Measurements from ENCODE around the gene MORN5.

MORN5 gene

GRCh38 chr9:122205176-122205575, 45.5 kb downstream of the MORN5 start:
- Histone ChIP-seq H3K36me3 (ENCODE audit: control insufficient read depth in 1 of 2, insufficient read depth in 2 of 2, low read depth in 1 of 2, low read length in 2 of 2) (no peaks in the 10 kb centered on the region), H3K4me3 (ENCODE audit: insufficient read depth in 1 of 2, low read depth in 1 of 2, low read length in 2 of 2) (no peak overlapping the region), H2AK5ac (ENCODE audit: low read length, severe bottlenecking) (no peak overlapping the region), H4K8ac (ENCODE audit: low read length) (no peak overlapping the region), H3K27me3 (ENCODE audit: control insufficient read depth in 1 of 2, insufficient read depth in 1 of 2, low read length in 2 of 2) (peaks cover 9 to 54% of the 10 kb centered on the region in 2 experiments), H3K14ac (ENCODE audit: low read length in 2 of 2) (peak overlapping the region in 1 of 2 experiments; percentile 74), H3K9me3 (ENCODE audit: control insufficient read depth, low read length) (no peaks in the 10 kb centered on the region), H2BK120ac (ENCODE audit: low read depth, low read length) (no peak overlapping the region), H2BK5ac (ENCODE audit: low read depth, low read length, poor library complexity, severe bottlenecking) (no peak overlapping the region), H3K4me1 (ENCODE audit: control insufficient read depth, insufficient read depth, low read depth, low read length) (peaks cover 12% of the 10 kb centered on the region), H2BK12ac (ENCODE audit: low read length in 2 of 2) (no peak overlapping the region), H2BK15ac (ENCODE audit: low read depth, poor library complexity, severe bottlenecking) (no peak overlapping the region), H3K4me2 (ENCODE audit: low read length, poor library complexity, severe bottlenecking) (no peak overlapping the region), H2AFZ (ENCODE audit: low read depth, low read length) (no peak overlapping the region), H3K9ac (ENCODE audit: low read length) (no peak overlapping the region), H4K91ac (ENCODE audit: low read length) (no peak overlapping the region), H3K18ac (ENCODE audit: low read depth in 1 of 2, low read length in 2 of 2) (no peak overlapping the region), H3K4ac (ENCODE audit: low read depth in 1 of 2, low read length in 2 of 2) (no peak overlapping the region), H3K27ac (ENCODE audit: low read length, poor library complexity, severe bottlenecking) (no peak overlapping the region), H3K23ac (ENCODE audit: low read length in 2 of 2) (no peak overlapping the region), H3K79me1 (replicated peaks; ENCODE audit: low read length, poor library complexity, severe bottlenecking) (no peaks in the 10 kb centered on the region)
- DNase-seq = no peak
- WGBS = 78% methylated on average over 8 of the region's 8 CpGs

GRCh38 chr9:122206118-122207046, 46.7 kb downstream of the MORN5 start:
- H3K79me1 ChIP-seq (replicated peaks; ENCODE audit: low read length, poor library complexity, severe bottlenecking) = no peaks in the 10 kb centered on the region
- H2BK5ac ChIP-seq (ENCODE audit: low read depth, low read length, poor library complexity, severe bottlenecking) = no peak overlapping the region
- no peaks in the 10 kb centered on the region for H3K36me3 ChIP-seq (ENCODE audit: control insufficient read depth in 1 of 2, insufficient read depth in 2 of 2, low read depth in 1 of 2, low read length in 2 of 2)
- no peaks in the 10 kb centered on the region for H3K9me3 ChIP-seq (ENCODE audit: control insufficient read depth, low read length)
- no peak overlapping the region for H3K4me3 ChIP-seq (ENCODE audit: insufficient read depth in 1 of 2, low read depth in 1 of 2, low read length in 2 of 2)
- peak; percentile 40 for DNase-seq
- peaks cover 10% of the 10 kb centered on the region for H3K4me1 ChIP-seq (ENCODE audit: control insufficient read depth, insufficient read depth, low read depth, low read length)
- peaks cover 20 to 66% of the 10 kb centered on the region in 2 experiments for H3K27me3 ChIP-seq (ENCODE audit: control insufficient read depth in 1 of 2, insufficient read depth in 1 of 2, low read length in 2 of 2)
- H3K4me2 ChIP-seq (ENCODE audit: low read length, poor library complexity, severe bottlenecking) = no peak overlapping the region
- H3K27ac ChIP-seq (ENCODE audit: low read length, poor library complexity, severe bottlenecking) = no peak overlapping the region
- H3K23ac ChIP-seq (ENCODE audit: low read length in 2 of 2) = no peak overlapping the region
- no peak overlapping the region for H3K14ac ChIP-seq (ENCODE audit: low read length in 2 of 2)
- H3K4ac ChIP-seq (ENCODE audit: low read depth in 1 of 2, low read length in 2 of 2) = no peak overlapping the region
- H2BK12ac ChIP-seq (ENCODE audit: low read length in 2 of 2) = no peak overlapping the region
- no peak overlapping the region for H2AK5ac ChIP-seq (ENCODE audit: low read length, severe bottlenecking)
- no peak overlapping the region for H4K8ac ChIP-seq (ENCODE audit: low read length)
- H2AFZ ChIP-seq (ENCODE audit: low read depth, low read length) = no peak overlapping the region
- peak overlapping the region; percentile 28 for H3K9ac ChIP-seq (ENCODE audit: low read length)
- no peak overlapping the region for H3K18ac ChIP-seq (ENCODE audit: low read depth in 1 of 2, low read length in 2 of 2)
- 87% methylated on average over 8 of the region's 9 CpGs for WGBS
- no peak overlapping the region for H2BK120ac ChIP-seq (ENCODE audit: low read depth, low read length)
- no peak overlapping the region for H4K91ac ChIP-seq (ENCODE audit: low read length)
- no peak overlapping the region for H2BK15ac ChIP-seq (ENCODE audit: low read depth, poor library complexity, severe bottlenecking)

GRCh38 chr9:122207096-122207495, 47.4 kb downstream of the MORN5 start:
- Histone ChIP-seq H3K27ac (ENCODE audit: low read length, poor library complexity, severe bottlenecking) (no peak overlapping the region), H4K8ac (ENCODE audit: low read length) (no peak overlapping the region), H3K27me3 (ENCODE audit: control insufficient read depth in 1 of 2, insufficient read depth in 1 of 2, low read length in 2 of 2) (peaks cover 27 to 73% of the 10 kb centered on the region in 2 experiments), H2BK120ac (ENCODE audit: low read depth, low read length) (no peak overlapping the region), H2BK12ac (ENCODE audit: low read length in 2 of 2) (no peak overlapping the region), H3K4me1 (ENCODE audit: control insufficient read depth, insufficient read depth, low read depth, low read length) (peaks cover 6% of the 10 kb centered on the region), H3K36me3 (ENCODE audit: control insufficient read depth in 1 of 2, insufficient read depth in 2 of 2, low read depth in 1 of 2, low read length in 2 of 2) (no peaks in the 10 kb centered on the region), H3K4me3 (ENCODE audit: insufficient read depth in 1 of 2, low read depth in 1 of 2, low read length in 2 of 2) (no peak overlapping the region), H3K4me2 (ENCODE audit: low read length, poor library complexity, severe bottlenecking) (no peak overlapping the region), H2AFZ (ENCODE audit: low read depth, low read length) (no peak overlapping the region), H2BK15ac (ENCODE audit: low read depth, poor library complexity, severe bottlenecking) (no peak overlapping the region), H3K14ac (ENCODE audit: low read length in 2 of 2) (no peak overlapping the region), H3K9me3 (ENCODE audit: control insufficient read depth, low read length) (no peaks in the 10 kb centered on the region), H3K79me1 (replicated peaks; ENCODE audit: low read length, poor library complexity, severe bottlenecking) (no peaks in the 10 kb centered on the region), H3K9ac (ENCODE audit: low read length) (no peak overlapping the region), H3K18ac (ENCODE audit: low read depth in 1 of 2, low read length in 2 of 2) (no peak overlapping the region), H3K23ac (ENCODE audit: low read length in 2 of 2) (no peak overlapping the region), H2AK5ac (ENCODE audit: low read length, severe bottlenecking) (no peak overlapping the region), H3K4ac (ENCODE audit: low read depth in 1 of 2, low read length in 2 of 2) (no peak overlapping the region), H4K91ac (ENCODE audit: low read length) (no peak overlapping the region), H2BK5ac (ENCODE audit: low read depth, low read length, poor library complexity, severe bottlenecking) (no peak overlapping the region)
- 84% methylated on average over 9 of the region's 9 CpGs for WGBS
- no peak for DNase-seq

- peaks cover 17% of the 10 kb centered on the region for H3K4me1 ChIP-seq (ENCODE audit: control insufficient read depth, insufficient read depth, low read depth, low read length)
- no peak overlapping the region for H3K18ac ChIP-seq (ENCODE audit: low read depth in 1 of 2, low read length in 2 of 2)
- no peaks in the 10 kb centered on the region for H3K9me3 ChIP-seq (ENCODE audit: control insufficient read depth, low read length)
- H3K27me3 ChIP-seq (ENCODE audit: control insufficient read depth in 1 of 2, insufficient read depth in 1 of 2, low read length in 2 of 2) = peaks cover 49 to 90% of the 10 kb centered on the region in 2 experiments
- H2AFZ ChIP-seq (ENCODE audit: low read depth, low read length) = no peak overlapping the region
- no peak overlapping the region for H2BK12ac ChIP-seq (ENCODE audit: low read length in 2 of 2)
- no peak overlapping the region for H3K23ac ChIP-seq (ENCODE audit: low read length in 2 of 2)
- no peak overlapping the region for H2BK5ac ChIP-seq (ENCODE audit: low read depth, low read length, poor library complexity, severe bottlenecking)
- no peak for DNase-seq
- H3K36me3 ChIP-seq (ENCODE audit: control insufficient read depth in 1 of 2, insufficient read depth in 2 of 2, low read depth in 1 of 2, low read length in 2 of 2) = no peaks in the 10 kb centered on the region
- 96% methylated on average over 11 of the region's 12 CpGs for WGBS
- H3K27ac ChIP-seq (ENCODE audit: low read length, poor library complexity, severe bottlenecking) = no peak overlapping the region
- no peak overlapping the region for H3K4me3 ChIP-seq (ENCODE audit: insufficient read depth in 1 of 2, low read depth in 1 of 2, low read length in 2 of 2)
- H4K8ac ChIP-seq (ENCODE audit: low read length) = no peak overlapping the region
- no peak overlapping the region for H3K14ac ChIP-seq (ENCODE audit: low read length in 2 of 2)
- H3K4ac ChIP-seq (ENCODE audit: low read depth in 1 of 2, low read length in 2 of 2) = no peak overlapping the region
- H4K91ac ChIP-seq (ENCODE audit: low read length) = no peak overlapping the region
- no peak overlapping the region for H3K9ac ChIP-seq (ENCODE audit: low read length)
- H3K79me1 ChIP-seq (replicated peaks; ENCODE audit: low read length, poor library complexity, severe bottlenecking) = no peaks in the 10 kb centered on the region
- no peak overlapping the region for H2AK5ac ChIP-seq (ENCODE audit: low read length, severe bottlenecking)
- H2BK120ac ChIP-seq (ENCODE audit: low read depth, low read length) = no peak overlapping the region
- no peak overlapping the region for H2BK15ac ChIP-seq (ENCODE audit: low read depth, poor library complexity, severe bottlenecking)
- no peak overlapping the region for H3K4me2 ChIP-seq (ENCODE audit: low read length, poor library complexity, severe bottlenecking)
These were observed 49.7 kb downstream of the MORN5 start for GRCh38 chr9:122209451-122209850.

Measured in mesenchymal stem cell (in vitro differentiated cells and primary cell).